Measurements from ENCODE around the gene CDC14A. TPM values are rescaled to one million over a fixed set of nuclear protein-coding genes. Genes with fewer than 3 reads are reported as not detected.

CDC14A gene
- total and polyA plus RNA-seq, 12 donors = 1.4 to 4.0 (median 3.1) TPM

GRCh38 chr1:100441146-100441545 is 88.8 kb downstream of the CDC14A start:
- no peaks in the 10 kb centered on the region for H3K9me3 ChIP-seq
- intact Hi-C loops (cut with DNase I) = loop anchor here in 5 of 10 donors (5.0 to 10.0 kb wide), 3 partner anchors 44 to 89 kb away; partner anchors contain the start of gene CDC14A (in 4 of the 5)
- H3K4me3 ChIP-seq = no peak overlapping the region
- H3K27ac ChIP-seq = peak overlapping the region in 1 of 10 donors; percentile 56
- no peaks in the 10 kb centered on the region for H3K27me3 ChIP-seq
- ATAC-seq (no peak), DNase-seq (no peak)
- TF ChIP-seq CTCF (IDR thresholded peaks at IDR 0.05) = no peak
- peaks cover 0 to 66% (median 18%) of the 10 kb centered on the region in 9 donors for H3K4me1 ChIP-seq
- WGBS, 2 donors = 84 to 85% methylated on average over 2 of the region's 2 CpGs
- peaks cover 0 to 3% (median 0%) of the 10 kb centered on the region in 9 donors for H3K36me3 ChIP-seq

- peaks cover 0 to 3% (median 0%) of the 10 kb centered on the region in 9 donors for H3K36me3 ChIP-seq
Measured at GRCh38 chr1:100441651-100442050, 89.3 kb downstream of the CDC14A start.

GRCh38 chr1:100443811-100444571 is 91.7 kb downstream of the CDC14A start:
- ATAC-seq = peak in 7 of 8 donors; percentile 43 to 91 (median 59)
- TF ChIP-seq CTCF (IDR thresholded peaks at IDR 0.05) = peak in 1 of 9 donors; percentile 14
- Histone ChIP-seq H3K27me3 (no peaks in the 10 kb centered on the region), H3K27ac (peak overlapping the region in 8 of 10 donors; percentile 27 to 74 (median 55)), H3K4me3 (no peak overlapping the region), H3K4me1 (peaks cover 0 to 61% (median 18%) of the 10 kb centered on the region in 9 donors), H3K36me3 (peaks cover 0 to 8% (median 0%) of the 10 kb centered on the region in 9 donors), H3K9me3 (no peaks in the 10 kb centered on the region)
- WGBS, 2 donors = 48 to 54% methylated on average over 7 of the region's 7 CpGs
- intact Hi-C loops (cut with DNase I) = loop anchor here in 5 of 10 donors (5.0 to 10.0 kb wide), 3 partner anchors 47 to 92 kb away; partner anchors contain the start of gene CDC14A (in 4 of the 5)
- DNase-seq = no peak

More at GRCh38 chr1:100441651-100442050, 89.3 kb downstream of the CDC14A start:
- intact Hi-C loops (cut with DNase I) = loop anchor here in 5 of 10 donors (5.0 to 10.0 kb wide), 3 partner anchors 44 to 89 kb away; partner anchors contain the start of gene CDC14A (in 4 of the 5)
- peaks cover 0 to 68% (median 18%) of the 10 kb centered on the region in 9 donors for H3K4me1 ChIP-seq
- DNase-seq (no peak), ATAC-seq (no peak)
- no peak overlapping the region for H3K4me3 ChIP-seq
- no peaks in the 10 kb centered on the region for H3K27me3 ChIP-seq
- peak overlapping the region in 1 of 10 donors; percentile 56 for H3K27ac ChIP-seq
- TF ChIP-seq CTCF (IDR thresholded peaks at IDR 0.05) = no peak
- 76 to 87% methylated on average over 1 of the region's 1 CpG for WGBS, 2 donors
- H3K9me3 ChIP-seq = no peaks in the 10 kb centered on the region

GRCh38 chr1:100445565-100445964 is 93.3 kb downstream of the CDC14A start:
- ATAC-seq = no peak

More at GRCh38 chr1:100445565-100445964, 93.3 kb downstream of the CDC14A start:
- no peaks in the 10 kb centered on the region for H3K27me3 ChIP-seq
- no peaks in the 10 kb centered on the region for H3K9me3 ChIP-seq
- peaks cover 0 to 46% (median 9%) of the 10 kb centered on the region in 9 donors for H3K4me1 ChIP-seq
- H3K36me3 ChIP-seq = peaks cover 0 to 8% (median 0%) of the 10 kb centered on the region in 9 donors
- no peak for TF ChIP-seq CTCF (IDR thresholded peaks at IDR 0.05)
- intact Hi-C loops (cut with DNase I) = loop anchor here in 4 of 10 donors (5.0 to 10.0 kb wide), 2 partner anchors 88 to 91 kb away; partner anchors contain the start of gene CDC14A (in 3 of the 4)
- no peak for DNase-seq
- H3K4me3 ChIP-seq = no peak overlapping the region
- peak overlapping the region in 1 of 10 donors; percentile 74 for H3K27ac ChIP-seq

Measured in heart right ventricle (tissue), 16 donors.